Right hindlimb (tissue), 1 donor: ENCODE data around the gene IQSEC1.

Source experiments
- DNase-seq: peaks from one replicate; pipeline ENCODE4 v3.0.0-alpha.2; 2018

Gene IQSEC1

DNA sequence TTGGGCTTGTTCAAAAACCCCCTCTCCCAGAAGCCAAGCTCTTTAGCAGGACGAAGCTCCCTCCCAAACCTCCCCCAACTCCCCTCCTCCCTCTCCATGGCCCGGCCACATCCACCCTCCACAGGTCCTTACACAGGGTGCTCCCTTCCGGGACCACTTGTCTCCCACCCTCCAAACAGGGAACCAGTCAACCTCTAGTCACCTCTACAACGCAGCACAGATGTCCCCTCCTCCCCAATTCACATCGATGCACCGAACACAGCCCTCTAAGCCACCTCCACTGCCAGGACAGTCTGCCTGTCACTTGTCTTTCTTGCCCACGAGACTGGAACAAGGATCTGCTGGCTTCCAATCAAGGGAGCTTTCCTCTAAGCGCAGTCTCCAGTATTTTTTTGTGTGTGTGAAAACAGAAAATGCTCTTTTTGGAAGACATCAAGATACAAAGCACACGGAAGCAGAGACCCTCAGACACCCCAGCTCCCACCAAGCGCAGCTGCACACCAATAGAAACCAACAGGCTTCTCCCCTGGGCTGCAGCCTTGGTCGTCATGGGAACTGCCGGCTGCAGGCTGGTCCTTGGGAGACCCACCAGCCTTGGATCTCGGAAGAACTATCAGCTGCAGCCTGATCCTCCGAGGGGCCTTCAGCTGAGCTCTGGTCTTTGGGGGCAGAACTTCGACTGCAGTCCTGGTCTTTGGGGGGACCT is 26.5 kb downstream of the IQSEC1 start:
- DNase-seq: no peak

DNA sequence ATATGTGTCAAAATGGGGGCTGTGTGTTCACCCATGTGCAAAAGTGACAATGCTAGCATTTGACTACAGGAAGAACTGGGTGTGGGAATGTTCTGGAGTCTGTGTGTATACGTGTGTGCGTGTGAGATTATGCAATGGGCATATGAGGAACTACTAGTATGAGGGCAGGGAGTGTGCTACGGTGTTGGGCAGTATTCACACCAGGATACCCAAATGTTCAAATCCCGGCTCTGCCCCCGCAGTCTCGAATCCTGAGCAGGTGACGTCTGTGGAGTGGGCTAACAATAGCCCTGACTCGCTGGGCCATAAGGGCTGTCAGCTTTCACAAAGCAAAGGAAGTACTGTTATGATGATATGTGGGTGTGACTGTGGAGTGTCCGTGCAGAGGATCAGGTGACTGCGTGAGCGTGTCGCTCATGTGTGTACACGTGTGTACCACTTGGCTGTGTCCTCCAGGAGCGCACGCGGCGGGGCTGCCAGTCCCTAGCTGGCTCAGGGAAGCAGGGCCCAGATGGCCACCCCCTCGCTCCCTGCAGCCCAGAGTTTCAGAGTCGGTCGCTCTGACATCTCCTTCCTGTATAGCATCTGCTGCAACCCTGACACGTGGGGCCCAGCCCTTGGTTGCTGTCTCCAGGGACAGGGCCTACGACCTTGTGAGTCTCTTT is 27.2 kb downstream of the IQSEC1 start:
- DNase-seq: no peak

DNA sequence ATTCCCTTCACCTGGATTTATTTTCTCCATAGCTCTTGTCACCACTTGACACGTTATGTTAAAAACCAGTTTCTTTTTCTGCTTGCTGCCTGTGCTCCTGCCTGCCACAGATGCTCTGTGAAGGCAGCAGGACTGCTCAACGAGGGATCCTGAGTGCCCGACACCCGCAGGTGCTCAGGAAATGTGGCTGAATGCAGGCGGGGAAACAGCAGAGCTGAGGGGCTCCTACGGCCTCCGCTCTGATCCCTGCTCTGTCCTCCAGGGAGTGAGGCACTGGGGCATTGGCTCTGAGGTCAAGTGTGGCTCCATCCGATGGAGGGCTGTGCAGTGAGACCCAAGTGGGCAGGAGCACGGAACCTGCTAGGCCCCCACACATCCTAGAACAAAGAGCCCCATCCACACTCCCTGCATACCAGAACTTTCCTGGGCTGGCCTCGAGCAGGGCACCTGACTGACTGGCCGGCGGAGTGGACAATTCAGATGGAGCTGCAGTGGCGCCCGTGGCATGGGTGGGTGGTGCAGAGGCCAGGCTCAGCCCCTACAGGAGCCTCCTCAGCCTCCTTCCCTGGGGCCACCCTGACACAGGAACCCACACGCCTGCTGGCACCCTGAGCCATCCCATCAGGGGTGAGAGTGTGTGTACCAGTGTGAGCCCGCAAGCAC is 27.9 kb downstream of the IQSEC1 start:
- DNase-seq: no peak

DNA sequence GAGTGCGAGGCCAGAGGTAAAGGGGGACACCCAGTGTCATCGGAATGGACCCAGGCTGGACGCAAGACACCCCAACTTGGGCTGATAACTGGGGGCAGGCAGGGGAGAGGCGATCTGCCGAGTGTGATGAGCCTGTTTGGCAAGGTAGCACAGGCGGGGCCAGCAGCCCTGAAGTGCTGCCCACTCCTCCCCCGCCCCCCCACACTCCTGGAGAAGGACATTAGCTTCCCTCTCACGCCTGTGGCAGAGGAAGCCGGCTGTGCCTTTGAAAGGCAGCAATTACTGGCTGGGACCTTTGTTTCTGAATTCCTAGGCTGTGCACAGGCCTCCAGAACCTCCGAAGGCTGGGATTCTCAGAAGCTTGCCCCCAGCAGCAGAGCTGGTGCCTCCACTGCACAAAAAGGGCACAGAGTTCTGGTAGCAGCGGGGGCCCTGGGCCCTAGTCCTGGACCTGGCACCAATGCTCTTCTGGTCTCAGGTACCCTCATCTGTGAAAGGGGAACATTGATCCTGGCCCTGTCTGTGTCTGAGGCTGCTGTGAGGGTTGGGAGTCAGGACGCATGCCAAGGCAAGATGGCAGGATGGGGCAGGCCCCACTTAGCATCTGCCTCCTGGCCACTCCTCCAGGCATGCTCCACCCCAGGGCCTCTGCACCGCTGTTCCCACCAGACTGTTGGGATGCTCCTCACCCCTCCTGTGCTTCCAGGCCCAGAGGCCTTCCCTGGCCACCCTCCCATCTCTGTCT is 28.6 kb downstream of the IQSEC1 start:
- no peak for DNase-seq

DNA sequence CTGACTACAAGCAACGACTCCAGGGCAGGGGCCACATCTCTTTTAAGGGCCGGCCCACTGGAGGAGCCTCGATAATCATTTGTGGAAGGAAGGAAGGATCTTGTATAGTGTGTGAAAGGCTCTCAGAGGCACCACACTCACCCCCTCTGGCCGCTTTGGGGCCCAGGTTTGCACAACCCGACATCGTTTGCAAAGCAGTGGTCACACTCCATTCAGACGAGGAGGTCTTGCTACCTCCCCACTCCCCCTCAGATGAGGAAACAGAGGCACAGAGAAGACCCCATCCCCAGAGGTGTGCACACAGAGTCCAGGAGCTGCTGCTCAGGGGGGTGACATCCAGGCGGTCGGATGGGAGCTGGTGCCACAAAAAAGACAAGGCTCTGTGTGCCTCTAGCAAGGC is 29.6 kb downstream of the IQSEC1 start:
- no peak for DNase-seq

DNA sequence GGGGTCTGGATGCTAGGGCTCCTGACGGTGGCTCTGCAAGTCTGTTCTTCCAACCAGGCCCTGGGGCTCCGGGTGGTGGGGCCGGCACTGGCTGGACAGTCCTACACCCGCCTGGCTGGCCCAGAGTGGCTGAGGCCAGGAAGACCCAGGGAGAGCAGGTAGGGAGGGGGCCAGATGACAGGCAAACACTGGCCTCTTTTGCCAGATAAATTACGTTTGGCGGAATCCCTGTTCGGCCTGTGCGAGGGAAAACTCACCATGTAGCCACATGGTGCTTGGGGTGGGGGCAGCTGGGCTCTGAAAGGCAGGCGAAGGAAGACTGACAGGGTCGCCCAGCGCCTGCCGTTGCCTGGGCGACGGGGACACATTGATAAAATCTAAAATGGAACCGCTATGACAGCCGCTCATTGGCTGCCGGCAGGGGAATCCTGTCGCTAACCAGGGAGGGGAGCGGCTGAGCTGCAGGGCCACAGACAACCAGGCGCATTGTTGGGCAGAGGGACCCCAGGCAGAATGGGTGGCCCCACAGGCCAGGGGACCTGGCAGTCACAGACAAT is 30.4 kb downstream of the IQSEC1 start:
- DNase-seq: no peak

DNA sequence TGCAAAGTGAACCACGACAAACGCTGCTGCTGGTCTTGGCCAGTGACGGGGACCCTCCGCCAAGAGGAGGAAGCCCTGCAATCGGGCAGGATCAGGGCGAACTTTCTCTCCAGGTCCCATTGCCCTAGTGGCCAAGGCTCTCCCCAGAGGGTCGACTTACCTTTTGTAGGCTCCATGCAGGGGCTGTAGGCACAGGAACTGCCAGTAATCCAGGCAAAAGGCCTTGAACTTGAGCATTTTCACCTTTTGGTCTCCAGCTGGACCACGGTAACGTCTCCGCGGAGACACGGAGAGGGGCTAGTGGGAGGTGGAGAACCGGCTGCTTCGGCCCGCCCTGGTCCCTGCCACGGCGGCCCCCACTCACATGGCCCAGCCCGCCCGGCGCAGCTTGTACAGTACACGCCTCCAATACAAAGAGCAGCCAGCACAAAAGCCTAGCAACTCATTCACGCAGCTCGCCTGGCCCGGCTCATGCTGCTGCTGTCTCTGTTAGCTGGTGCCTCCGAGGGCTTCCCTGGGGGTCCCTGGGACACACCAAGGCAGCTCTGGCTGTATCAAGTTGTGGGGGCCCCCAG is 31.0 kb downstream of the IQSEC1 start:
- no peak for DNase-seq

DNA sequence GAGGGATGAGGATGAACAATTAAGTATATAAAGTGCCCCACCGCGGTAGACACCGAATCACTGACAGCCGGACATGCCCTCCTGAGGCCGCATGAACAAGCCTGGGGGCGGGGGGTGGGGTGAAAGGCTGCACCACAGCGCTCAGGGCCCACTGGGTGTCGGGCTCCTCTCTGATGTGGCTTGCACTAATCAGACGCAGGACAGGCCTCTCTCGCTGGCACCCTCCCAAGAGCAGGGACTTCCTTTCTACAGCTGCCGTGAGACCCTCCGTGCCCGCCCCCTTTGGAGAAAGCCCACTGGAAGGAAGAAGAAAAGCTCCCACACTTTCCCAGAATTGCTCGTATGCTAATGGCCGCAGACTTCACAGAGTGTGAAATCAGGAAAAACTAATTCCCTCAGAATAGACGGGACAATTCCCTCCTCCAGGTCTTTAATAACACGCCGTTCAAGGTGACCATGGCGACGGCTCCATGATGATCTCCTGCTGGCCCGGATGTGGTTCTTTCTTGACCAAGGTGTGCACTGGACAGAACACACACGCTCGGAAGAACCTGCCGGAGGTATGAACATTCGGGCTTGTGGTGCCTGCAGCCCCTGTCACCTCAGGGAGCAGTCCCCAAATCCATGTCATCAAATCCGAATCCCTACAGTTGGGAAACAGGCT is 32.0 kb downstream of the IQSEC1 start:
- no peak for DNase-seq

DNA sequence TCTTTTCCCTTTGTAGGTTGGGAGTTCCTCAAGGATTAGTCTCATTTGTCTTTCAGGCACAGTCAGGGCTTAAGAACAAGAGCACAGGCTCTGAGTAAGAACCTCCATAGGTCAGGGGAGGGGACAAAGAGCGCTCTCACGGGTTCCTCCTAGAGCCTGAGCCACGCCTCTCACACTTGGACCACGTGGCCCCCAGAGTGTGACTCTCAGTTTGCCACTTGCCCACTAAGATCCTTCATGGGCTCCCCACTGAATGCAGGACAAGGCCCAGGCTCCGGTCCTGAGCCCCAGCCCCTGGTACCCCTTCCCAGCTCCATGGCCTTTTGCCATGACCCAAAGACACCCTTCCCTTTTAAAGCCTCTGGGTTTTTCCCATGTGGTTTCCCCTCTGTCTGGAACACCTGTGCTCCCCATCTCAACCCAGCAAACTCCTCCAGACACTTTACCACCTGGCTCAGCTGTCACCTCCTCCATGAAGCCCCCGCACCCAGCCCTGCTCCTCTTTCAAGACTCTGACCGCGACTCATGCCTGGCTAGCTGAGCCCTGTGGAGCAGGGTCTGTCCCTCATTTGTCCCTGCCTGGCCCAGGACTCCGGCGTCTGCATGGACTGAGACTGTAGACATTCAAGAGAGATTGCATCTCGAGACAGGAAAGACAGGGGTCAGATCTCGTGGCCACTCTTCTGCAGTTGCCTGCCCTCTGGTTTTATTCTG is 32.7 kb downstream of the IQSEC1 start:
- no peak for DNase-seq

DNA sequence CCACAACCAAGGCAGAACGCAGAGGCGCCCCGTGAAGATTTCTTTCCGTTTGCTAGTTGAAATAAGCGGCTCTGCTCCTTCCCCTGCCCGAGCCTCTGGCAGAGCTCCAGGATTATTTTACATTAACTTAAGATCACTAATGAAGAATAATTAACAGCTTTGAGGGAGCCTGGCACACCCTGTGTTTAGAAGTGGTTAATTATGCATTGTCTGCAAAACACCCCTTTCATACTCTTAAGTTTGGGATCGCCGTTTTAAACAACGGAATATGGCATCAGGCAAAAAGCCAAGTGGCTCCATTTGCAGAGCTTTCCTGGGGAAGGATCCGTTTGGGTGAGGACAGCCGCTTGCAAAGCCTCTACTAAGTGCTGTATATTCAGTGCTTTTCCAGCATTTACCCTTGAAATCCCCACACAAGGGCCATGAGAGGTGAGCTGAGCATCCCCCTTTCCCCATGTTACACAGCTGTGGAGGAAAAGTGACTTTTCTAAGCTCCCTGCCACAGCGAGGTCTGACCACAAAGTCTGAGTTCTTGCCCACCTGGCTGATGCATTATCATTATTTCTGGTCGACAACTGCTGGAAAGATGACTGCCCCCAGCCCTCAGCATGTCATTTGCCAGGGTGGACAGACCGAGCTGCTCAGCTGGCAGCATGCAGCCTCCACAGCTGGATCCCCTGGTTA is 33.9 kb downstream of the IQSEC1 start:
- no peak for DNase-seq

DNA sequence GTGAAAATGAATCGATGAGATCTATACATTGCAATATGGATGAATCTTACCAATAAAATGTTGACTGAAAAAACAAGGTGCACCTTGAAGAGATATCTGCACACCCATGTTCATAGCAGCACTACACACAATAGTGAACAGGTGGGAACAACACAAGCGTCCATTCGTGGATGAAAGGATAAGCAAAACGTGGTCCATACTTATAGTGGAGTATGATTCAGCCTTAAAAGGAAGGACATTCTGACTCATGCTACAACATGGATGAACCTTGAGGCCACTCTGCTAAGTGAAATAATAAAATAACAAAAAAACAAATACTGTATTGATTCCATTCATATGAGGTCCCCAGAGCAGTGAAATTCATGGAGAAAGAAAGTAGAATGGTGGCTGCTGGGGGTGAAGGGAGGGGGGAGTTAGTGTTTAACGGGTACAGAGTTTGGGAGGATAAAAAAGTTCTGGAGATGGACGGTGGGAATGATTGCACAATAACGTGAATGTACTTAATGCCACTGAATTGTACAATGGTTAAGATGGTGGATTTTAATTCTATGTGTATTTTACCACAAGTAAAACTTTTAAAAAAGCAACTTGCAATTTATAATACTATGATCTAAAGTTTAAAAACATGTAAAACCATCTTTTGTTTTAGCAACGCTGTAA is 35.6 kb downstream of the IQSEC1 start:
- no peak for DNase-seq

DNA sequence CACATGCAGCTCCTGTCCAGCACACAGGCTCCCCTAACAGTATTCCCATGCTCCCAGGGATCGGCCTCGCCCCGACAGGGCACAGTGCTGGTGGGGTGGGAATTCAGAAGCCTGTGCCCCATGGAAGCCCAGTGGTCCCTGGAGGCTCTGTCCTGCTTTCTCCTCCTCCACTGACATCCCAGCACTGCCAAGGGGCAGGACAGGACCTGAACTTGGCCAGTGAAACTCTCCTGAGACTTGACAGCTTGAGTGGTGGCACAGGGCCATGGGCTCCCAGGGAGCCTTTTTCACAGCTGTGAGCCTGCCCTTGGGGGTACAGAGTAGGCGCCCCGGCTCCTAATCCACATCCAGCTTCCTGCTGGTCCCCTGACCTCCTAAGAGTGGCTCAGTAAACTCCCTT is 38.4 kb downstream of the IQSEC1 start:
- DNase-seq: no peak

DNA sequence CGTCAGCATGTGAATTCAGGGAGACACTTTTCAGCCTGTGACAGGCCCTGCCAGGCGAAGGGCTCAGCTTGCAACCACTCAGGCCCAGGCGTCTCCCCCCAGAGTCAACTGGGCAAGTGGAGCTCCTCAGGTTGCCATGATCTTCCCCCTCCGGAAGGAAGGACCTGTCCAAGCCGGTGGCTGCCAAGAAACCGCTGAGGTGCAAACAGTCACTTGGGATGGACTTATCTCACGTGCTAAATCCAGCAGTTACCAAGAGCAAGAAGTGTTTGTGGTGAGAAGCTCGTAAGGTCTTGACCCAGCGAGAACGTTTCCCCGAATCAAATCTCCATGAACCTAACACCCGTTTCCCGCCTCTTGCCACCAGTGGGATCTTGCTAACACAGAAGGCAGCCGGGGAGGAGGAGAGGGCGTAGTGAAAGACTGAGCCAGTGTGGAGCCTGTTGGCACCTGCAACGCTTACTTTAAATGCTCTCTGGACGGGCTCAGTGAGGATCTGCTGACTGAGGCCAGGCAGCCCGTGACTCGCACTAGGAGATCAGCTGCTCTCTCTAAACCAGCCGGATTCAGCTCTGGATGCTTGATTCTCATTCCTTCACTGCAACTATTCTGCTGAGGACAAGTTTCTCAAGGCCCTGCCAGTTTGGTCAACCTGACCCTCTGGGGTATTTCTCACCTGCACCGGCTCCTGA is 39.0 kb downstream of the IQSEC1 start:
- no peak for DNase-seq

DNA sequence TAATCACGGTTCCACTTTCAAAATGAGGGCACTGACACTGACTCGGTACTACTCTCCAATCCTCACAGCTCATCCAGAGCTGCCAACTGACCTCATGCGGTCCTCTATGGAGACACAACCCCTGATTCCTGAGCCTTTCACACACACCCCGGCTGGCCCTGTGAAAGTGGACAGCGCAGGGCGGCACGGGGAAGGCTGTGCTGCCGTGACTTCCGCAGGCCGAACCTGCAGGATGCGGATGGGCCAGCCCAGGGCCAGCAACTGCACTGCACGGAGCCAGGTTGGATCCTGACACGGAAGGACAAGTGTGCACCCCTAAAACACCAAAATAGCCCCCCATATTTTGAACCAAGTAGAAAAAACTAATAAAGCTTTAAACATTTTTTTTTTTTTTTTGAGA is 41.0 kb downstream of the IQSEC1 start:
- no peak for DNase-seq

DNA sequence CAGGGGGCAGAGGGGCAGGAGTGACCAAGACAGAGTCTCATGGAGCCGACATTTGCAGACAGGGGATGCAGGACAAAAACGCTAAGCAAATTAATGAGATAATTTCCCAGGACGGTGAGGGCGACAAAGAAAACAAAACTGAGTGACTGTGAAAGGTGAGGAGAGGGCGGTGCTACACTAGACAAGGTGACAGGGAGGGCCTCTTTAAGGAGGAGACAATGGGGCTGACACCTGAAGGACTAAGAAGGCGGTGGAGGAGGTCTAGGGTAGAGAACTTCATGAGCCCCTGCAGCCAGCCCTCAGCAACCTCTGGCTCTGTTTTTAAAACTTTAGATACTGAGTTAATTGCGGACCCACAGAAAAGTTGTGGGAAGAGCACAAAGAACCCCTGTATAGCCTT is 41.6 kb downstream of the IQSEC1 start:
- no peak for DNase-seq

DNA sequence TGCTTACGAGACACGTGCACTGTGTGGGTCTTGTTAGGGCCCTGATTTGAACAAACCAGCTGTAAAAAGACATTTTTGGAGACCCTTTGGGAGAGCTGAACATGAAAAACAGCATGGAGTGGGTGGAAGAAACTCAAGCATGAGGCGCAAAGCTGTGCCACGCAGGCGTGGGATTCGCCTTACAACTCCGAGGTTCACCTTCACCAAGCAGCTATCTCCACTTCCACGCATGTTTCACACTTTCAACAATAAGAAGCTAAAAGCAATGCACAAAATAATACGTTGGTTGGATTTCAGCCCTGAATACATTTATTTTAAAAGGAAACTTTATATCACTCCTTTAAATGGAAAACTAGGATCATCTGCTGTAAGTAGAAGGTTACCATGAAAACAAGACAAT is 42.5 kb downstream of the IQSEC1 start:
- DNase-seq: no peak

DNA sequence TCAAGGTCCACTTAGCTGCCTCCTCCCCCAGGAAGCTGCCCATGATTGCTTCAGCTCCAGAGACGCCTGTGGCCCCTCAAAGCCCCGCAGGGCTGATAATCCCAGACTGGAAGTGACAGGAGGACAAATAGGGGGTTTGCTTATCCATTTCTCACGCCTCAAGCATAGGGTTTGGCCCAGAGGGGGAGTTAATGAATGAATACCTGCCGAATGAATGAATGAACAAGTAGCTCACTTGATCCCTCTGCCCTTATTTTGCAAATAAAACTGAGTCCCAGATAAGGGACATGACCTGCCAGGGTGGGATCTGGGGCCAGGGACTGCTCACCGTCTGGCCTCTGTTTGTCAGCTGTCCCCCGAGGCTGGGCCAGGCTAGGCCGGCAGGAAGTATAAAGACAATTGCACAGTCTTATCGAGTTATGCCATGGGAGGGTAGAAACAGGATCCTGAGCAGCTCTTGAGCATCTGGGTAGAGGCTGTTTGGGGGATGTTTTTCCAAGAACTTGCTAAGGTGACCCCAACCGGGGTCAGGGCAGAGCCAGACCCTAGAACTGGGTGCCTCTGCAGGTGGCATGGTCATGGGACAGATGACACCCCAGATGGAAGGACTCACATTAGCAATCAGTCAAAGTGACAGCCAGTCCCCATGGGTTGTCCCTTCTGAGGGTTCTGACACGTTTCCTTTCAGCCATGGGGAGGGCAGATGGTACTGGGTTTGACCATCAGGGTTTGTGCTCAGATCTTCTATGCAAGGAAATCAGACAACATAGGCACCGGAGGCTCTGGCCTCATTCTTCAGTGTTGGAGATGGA is 45.0 kb downstream of the IQSEC1 start:
- DNase-seq: no peak

DNA sequence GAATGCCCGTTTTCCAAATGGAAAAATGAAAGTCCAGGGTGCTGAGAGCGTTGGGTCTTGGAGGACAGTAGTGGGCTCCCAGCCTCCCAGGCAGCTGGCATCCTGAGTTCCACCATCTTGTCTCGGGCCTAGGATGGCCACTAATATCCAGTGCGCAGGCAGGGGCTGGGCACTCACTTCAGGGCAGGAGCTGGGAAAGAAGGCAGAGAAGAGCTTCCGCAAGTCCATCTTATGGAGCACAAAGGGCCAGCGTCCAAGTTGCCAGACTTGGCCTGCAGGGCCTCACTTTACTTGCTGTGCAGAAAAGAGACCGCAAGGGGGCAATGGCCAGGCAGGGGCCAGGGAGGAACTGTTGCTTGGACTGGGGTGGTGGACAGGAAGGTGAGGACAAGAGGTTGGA is 46.1 kb downstream of the IQSEC1 start:
- DNase-seq: no peak

DNA sequence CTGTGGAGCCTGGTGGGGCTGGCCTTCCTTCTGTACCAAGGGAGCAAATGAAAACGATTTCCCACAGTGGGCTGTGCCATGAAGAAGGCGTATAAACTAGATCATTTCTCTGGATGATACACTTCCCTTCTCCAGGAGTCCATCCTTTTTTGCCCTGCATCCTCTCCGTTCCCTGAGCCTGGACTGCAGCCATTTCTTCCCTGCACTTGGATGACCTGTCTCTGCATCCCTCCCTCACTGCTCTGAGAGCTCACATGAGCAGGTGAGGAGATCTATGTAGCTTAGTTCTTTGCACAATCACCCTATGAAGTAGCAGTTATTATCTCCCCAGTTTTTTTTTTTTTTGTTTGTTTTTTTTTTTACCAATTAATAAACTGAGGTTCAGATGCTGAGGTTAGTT is 46.7 kb downstream of the IQSEC1 start:
- no peak for DNase-seq
